DMS53 treated with DMSO at 0.1 percent for 48 hours (cell line): ENCODE results near the gene SMOC2.

Experiments
- DNase-seq: peaks from one replicate; lab custom pipeline; 2025; ENCODE audit not compliant: unreplicated experiment; lab: John Stamatoyannopoulos, UW

Gene SMOC2

GRCh38 chr6:168641446-168641845 is 200.5 kb downstream of the SMOC2 start:
- DNase-seq, result no peak

GRCh38 chr6:168643401-168643800 is 202.4 kb downstream of the SMOC2 start:
- no peak for DNase-seq

DNA sequence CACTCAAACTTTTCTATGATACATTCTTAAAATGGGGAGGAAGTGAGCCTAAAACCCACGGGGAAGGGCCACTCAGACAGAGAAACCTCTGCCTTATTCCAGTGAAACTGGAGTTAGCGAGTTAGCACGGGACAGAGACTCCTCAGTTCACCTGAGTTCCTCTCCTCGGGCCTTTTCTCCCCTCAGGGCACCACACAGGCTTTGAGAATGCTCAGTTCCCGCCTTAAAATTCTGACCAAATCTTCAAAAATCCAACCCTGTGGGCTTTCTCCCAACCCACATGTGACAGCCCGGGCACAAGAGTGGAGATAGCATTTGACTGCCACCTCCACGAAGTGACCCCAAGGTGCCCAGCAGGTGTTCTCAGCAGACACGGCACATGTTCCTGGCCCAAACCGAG is 204.3 kb downstream of the SMOC2 start:
- DNase-seq, result no peak

DNA sequence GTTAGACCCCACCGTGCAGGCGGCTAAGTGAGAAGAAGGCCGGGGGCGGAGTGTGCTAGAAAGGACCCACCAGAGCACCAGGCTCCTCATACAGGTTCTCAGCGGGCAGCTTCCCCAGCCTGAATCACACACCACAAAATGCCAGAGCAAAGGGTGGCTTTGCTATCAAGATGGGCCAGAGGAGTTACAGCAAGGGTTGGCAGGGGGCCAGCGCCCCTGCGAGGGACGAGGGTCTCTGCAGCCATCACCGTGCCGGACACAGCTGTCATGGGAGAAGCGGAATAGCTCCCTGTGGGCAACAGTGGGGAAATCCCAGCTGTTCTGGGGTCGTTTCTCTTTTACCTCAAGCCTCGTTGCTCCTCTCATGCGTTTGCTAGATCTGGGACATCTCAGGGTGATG is 206.3 kb downstream of the SMOC2 start:
- no peak for DNase-seq

DNA sequence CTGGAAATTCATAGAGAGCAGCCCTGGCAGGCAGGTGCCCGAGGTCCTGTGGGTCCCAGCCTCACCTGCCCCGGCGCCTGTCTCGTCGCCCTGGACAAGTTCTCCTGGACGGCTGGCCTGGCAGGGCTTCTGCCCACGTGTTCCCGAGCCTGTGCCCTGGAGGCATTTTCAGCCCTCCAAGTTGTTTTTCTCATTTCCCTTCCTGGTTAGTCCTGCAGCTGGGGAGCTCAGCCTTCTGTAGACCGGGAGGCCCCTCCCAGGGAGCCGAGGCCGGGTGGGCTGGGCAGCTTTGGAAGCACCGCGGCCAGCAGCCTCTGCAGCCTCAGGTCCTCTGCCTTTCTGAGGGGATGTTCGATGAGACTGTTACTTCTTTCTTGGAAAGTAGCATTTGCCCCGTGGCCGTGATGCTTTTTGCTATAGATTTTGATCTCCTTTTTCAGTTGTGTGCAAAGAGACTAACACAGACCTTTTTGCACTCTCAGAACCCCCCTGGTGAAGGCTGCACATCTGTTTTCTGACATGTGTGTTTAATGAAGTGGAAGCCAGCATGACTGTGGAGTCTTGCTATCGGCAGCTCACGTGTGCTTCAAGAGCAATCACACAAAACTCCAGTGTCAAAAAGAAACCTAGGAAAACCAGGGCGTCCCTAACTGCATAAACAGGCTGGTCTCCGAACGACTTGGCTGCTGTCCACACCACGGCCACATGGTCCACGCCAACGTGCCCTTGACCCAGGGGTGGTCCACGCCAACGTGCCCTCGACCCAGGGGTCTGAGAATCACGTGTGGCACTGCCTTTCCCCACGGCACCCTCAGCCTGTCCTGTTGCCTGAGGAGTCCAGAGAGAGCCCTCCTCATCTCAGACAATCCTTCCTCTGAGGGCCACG is 207.5 kb downstream of the SMOC2 start:
- no peak for DNase-seq

GRCh38 chr6:168649209-168649608 is 208.2 kb downstream of the SMOC2 start:
- DNase-seq, result no peak

DNA sequence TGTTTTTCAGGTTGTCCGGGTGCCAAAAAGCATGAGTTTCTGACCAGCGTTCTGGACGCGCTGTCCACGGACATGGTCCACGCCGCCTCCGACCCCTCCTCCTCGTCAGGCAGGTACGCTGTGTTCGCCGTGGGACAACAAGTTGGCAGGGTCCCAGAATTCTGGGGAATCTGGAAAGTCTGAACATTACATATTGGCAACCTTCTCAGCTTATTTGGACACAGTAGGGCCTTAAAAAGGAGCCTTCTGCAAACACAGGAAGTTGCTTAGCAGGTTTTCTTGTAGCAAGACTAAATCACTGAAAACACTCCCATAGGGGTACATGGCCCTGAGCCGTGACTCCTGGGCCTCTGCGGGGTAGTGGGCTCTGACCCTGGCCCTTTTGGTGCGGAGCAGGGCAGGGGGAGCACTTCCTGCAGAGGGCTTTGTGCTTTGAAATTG is 209.7 kb downstream of the SMOC2 start:
- DNase-seq, result no peak

- no peak for DNase-seq
Measured at GRCh38 chr6:168655462-168656152, 214.6 kb downstream of the SMOC2 start.

GRCh38 chr6:168658059-168658458 is 217.1 kb downstream of the SMOC2 start:
- no peak for DNase-seq

GRCh38 chr6:168660400-168660945 is 219.5 kb downstream of the SMOC2 start:
- DNase-seq, result no peak

DNA sequence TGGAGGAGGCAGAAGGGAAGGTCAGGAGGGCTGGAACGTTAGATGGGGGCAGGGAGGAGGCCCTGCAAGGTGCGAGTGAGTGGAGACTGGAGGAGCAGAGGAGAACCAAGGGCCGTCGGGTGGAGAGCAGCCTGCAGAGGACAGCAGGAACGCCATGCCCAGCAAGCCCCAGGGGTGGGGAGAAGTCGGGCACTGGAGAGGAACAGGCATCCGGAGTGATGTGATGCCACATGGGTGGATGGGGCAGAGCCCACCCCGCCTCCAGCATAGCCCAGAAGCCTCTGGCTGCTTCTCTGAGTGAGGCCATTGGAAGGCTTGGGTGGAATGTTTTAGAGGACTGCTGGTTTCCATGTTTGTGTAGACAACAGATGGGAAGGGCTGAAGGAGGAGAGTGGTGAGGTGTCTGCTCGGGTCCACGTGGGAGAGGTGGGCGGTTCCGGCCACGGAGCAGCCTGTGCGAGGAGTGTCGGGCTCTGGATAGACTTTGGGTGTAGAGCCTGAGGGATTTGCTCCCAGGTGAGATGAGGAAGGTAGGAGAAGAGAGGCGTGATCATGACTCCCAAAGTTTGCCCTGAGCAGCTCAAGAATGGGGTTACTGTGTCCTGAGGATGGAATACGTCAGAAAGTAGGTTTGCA is 221.4 kb downstream of the SMOC2 start:
- no peak for DNase-seq

DNA sequence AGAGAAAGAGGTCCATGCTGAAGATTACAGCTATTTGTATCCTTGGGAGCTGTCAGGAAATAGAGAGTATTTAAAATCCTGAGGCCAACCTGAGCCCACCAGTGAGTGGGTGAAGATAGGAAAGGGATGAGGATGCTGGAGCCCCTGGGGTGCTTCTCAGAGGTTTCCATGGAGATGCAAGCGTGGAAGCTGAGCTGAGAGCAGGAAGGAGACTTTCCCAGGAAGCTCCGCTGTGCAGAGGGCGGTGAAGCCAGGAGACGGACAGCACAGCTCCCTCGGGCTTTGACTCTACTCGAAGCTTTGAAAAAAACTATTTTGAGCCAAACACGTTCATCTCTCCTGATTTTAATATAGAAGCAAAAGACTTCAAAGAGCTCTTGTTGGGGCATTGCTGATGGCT is 222.1 kb downstream of the SMOC2 start:
- DNase-seq, result no peak

- no peak for DNase-seq
Measured at GRCh38 chr6:168664956-168665355, 224.0 kb downstream of the SMOC2 start.

DNA sequence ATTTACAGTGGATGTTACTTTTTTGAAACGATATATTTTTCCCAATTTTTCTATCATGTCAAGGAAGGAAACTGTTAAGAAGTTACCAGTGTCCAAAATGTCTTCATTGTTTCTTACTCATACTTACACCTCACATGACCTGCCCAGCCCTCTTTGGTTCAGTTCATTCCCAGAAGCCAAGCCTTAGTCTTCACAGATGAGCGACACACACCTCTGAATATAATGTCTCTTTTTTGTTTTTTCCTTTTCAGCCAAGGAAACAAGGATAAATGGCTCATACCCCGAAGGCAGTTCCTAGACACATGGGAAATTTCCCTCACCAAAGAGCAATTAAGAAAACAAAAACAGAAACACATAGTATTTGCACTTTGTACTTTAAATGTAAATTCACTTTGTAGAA is 225.2 kb downstream of the SMOC2 start:
- no peak for DNase-seq

DNA sequence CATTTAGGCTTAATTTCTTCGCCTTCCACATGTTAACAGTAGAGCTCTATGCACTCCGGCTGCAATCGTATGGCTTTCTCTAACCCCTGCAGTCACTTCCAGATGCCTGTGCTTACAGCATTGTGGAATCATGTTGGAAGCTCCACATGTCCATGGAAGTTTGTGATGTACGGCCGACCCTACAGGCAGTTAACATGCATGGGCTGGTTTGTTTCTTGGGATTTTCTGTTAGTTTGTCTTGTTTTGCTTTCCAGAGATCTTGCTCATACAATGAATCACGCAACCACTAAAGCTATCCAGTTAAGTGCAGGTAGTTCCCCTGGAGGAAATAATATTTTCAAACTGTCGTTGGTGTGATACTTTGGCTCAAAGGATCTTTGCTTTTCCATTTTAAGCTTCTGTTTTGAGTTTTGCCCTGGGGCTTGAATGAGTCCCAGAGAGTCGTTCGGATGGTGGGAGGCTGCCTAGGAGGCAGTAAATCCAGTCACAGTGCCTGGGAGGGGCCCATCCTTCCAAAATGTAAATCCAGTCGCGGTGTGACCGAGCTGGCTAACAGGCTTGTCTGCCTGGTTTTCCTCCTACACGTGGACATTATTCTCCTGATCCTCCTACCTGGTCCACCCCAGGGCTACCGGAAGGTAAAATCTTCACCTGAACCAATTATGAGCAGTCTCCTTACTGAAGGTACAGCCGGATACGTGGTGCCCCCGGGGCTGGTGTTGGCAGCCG is 225.9 kb downstream of the SMOC2 start:
- DNase-seq, result no peak

DNA sequence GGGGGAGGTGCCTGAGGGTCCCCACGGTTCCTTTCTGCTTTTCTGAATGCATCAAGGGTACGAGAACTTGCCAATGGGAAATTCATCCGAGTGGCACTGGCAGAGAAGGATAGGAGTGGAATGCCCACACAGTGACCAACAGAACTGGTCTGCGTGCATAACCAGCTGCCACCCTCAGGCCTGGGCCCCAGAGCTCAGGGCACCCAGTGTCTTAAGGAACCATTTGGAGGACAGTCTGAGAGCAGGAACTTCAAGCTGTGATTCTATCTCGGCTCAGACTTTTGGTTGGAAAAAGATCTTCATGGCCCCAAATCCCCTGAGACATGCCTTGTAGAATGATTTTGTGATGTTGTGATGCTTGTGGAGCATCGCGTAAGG is 226.4 kb downstream of the SMOC2 start:
- no peak for DNase-seq

- no peak for DNase-seq
Measured at GRCh38 chr6:168670401-168670985, 229.5 kb downstream of the SMOC2 start.

DNA sequence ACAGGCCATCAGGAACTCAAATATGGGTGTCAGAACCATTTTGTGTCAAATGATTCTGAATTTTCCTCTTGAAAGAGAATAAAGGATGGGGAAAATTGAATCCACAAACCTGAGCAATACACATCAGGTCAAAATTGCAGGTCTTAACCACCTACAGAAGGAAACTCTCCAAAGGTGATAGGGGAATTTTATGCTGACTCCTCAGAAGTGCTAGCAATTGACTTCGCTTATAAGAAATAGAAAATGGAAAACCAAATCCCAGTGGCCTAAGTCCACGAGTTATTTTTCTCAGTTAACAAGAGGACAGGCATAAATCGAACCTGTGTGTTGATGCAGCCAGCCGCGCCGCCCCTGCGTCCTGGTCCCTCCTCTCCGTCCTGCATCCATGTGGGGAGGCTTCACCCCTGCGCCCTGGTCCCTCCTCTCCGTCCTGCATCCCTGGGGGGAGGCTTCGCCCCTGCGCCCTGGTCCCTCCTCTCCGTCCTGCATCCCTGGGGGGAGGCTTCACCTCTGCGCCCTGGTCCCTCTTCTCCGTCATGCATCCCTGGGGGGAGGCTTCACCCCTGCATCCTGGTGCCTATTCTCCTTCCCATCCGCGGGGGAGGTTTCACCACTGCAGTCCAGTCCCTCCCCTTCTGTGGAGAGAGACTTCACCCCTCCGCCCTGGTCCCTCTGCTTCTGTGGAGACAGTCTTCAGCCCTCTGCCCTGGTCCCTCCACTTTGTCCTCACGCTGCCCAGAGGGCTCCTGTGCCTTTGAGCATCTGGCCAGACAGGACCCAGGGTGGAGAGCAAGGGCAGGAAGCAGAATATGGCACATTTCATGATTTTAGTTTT is 230.3 kb downstream of the SMOC2 start:
- DNase-seq, result no peak

GRCh38 chr6:168671863-168672546 is 231.0 kb downstream of the SMOC2 start:
- no peak for DNase-seq
